Stimulated activated CD4-positive, alpha-beta T cell treated with anti-CD3 and anti-CD28 coated beads, Interleukin-15, amount 100 ng/mL, for 1 hour (primary cell): ENCODE results near the gene ZNF532.

Experiments used
- DNase-seq, 2 donors: peaks; one replicate each; pipeline ENCODE4 v3.0.0-alpha.2; 2020; ENCODE audit warnings: low read depth in 1 of 2, low spot score in 1 of 2

Gene ZNF532

GRCh38 chr18:58867281-58867961 is 2.7 kb downstream of the ZNF532 start:
- no peak for DNase-seq

DNA sequence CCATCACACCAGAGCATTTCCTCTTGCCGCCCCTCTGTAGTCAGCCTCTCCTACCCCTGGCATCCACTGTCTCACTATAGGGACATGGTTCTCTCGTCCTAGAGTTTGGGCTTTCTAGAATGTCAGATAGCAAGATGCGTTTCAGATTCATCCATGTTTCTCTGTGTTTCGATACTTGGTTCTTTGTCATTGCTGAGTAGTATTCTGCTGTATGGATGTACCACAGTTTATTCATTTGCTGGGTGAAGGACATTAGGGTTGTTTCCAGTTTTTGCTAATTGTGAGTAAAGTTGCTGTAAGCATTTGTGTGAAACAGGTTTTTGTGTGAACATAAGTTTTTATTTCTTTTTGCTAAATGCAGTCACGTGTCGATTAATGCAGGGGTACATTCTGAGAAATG is 3.8 kb downstream of the ZNF532 start:
- no peak for DNase-seq

DNA sequence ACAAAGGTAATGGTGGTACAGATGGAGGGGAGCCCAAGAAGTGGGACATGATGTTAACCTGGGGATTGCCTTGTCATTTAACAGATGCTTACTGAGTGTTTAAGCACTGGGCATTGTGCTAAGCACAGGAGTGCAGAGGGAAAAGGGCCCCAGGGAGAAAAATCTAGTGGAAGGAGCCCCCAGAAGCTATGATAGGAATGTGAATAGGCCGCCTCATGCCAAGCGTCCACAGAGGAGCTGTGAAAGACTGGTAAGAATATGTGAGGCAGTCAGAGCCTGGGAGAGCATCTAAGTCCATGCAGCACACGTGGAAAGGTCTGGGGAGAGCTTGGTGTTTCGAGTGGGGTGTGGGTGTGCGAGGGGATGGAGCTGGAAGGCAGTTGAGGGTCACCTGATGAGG is 5.5 kb downstream of the ZNF532 start:
- no peak for DNase-seq

- DNase-seq = no peak
Observed at GRCh38 chr18:58870621-58871020, 5.9 kb downstream of the ZNF532 start.

DNA sequence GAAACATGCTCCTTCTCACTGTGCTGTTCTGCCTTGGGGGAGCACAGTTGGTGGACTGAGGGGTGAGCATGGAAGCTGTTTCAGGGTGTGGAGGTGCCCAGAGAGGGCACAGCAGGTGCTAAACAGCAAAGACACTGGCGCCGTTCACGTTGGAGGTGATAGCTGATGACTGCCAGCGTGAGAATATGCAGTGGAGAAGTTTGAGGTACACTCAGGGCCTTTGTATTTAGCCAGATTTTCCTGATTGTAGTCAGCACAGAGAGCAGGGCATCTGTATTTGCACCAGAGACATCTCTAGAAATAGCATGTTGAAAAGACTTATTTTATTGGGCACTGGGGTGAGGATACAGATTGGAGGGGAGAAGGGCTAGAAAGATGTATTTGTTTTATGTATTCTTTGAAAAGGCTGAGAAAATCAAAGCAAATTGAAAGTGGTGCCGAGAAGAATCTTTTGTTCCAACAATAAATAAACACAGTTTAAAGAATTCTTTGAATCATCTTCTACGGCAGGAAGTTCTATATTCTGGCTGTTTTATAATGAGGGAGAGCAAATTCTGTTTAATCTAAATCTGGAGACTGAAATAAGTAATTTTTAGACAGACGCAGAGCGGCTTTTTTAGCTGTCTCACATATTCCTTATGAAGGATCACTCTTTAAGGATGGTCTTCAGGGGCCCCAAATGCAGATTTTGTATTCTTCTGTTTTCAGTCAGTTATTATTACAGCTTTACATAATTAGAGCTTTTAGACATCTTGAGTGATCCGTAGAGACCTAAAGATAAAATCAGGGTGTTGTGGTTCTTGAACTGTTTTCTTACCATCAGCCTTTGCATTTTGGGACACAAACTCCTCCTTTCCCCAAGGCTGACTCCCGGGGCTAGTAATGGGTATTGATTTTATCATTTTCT is 7.1 kb downstream of the ZNF532 start:
- no peak for DNase-seq

- no peak for DNase-seq
Observed at GRCh38 chr18:58878640-58879039, 14.0 kb downstream of the ZNF532 start.

GRCh38 chr18:58881477-58881876 is 16.8 kb downstream of the ZNF532 start:
- DNase-seq = no peak

DNA sequence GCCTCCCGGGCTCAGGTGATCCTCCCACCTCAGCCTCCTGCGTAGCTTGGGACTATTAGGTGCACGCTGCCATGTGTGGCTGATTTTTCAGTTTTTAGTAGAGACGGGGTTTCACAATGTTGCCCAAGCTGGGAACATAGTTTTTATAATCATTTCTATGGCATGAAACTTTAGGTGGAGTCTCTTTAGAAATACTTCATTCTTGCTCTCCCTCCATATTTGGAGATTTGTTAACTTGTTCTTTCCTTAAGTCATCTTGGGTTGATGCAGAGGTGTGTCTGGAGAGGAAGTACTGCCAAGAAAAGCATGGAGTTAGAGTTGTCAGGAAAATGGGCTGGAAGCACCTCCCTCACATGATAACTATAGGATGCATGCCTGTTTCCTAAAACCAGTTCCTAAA is 17.4 kb downstream of the ZNF532 start:
- no peak for DNase-seq

- no peak for DNase-seq
Observed at GRCh38 chr18:58882686-58883085, 18.0 kb downstream of the ZNF532 start.

DNA sequence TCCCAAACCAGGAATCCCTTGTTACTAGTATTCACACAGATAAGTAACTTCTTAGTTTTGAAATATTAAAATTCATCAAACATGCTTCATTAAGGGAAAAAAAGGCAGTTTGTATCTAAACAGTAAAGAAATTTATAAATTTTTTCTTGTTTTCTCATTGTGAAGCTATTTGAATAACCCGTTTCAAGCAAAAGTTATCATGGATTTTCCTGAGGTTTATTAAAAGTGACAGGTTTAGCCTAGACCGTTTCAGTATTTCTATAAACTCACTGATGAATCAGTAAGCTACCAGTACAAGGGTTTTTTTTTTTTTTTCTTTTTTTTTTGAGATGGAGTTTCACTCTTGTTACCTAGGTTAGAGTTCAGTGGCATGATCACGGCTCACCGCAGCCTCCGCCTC is 20.0 kb downstream of the ZNF532 start:
- no peak for DNase-seq

GRCh38 chr18:58886431-58886830 is 21.8 kb downstream of the ZNF532 start:
- DNase-seq = no peak

DNA sequence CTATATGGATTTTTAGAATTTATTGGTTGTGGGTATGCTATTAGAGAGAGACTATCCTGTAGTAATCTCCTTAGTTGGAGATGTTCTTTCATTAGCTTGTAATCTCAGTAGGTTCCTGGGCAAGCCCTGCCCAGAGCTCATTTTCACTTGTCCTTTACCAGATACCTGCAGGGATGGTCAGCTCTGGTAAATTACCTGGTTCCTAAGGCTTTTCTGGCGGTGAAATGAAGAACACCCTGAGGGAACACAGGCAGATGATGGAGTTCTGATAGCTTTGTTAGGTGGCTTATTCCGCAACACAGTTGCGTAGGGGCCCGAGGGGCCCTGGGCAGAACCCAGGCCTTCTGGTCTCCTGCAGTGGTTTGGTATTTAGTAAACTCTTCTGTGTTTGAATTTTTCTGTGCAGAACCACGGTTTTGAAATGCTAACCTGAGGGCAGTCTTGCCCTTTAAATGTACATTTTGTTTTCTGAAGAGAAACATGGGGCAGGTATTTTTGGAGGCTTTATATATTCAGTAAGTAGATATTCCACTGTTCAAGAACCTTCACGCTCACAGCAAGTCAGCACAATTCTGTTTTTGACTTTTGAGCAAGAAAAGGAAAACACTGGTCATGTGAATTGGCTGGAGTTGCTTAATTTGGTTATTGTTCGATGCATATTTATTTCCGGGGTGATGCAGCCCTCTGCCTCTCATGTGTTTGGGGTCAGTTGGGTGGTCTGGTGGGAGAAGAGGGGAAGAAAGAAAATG is 22.4 kb downstream of the ZNF532 start:
- no peak for DNase-seq

DNA sequence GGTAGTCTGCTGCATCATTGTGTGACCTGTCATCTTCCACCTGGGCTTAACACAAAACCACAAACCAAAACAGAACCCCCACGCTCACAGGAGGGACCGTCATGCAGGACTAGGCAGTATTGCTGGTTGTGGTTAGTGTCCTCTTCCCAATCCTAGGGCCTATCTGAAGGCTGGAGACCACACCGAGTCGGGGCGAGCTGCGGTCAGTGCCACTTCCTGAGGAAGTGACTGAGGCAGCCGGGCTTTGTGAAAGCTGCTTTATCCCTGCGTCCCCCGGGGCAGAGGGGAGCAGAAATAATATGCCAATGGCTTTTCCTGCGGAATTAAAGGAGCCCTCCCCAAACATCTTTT is 22.9 kb downstream of the ZNF532 start:
- DNase-seq = no peak

DNA sequence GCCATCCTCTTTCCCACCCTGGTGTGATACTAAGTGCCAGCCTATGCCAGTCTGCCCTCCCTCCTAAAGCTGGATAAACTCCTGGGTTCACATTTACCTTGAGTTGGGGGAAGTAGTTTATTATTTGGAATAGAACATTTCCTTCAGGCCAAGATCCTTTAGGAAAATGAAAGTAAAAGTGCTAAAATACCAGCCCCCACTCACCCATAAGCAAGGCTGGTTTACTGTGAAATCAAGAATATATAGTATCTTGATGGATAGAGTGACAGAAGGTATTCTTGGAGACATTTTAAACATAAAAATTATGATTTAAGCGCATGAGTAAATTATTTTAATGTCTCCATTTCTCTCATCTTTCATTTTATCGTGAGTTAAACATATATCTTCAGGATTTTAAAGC is 27.1 kb downstream of the ZNF532 start:
- DNase-seq = no peak

DNA sequence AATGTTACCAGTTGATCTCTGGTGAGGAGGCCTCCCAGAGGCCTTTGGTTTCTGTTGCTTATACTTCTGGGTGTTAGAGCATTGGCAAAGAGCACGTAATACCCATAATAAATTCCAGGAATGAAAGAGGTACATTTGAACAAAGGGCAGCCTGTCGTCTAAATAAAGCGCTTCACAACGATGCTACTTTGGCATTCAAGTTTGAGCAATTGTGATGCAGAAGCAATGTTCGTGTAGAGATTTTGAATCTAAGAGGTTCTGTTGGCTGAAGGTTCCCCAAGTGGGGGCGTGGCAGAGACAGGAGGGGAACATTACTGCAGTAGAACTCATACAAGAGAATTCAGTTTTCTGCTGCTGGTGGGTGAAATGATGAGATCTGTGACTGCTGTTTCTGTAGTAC is 27.8 kb downstream of the ZNF532 start:
- no peak for DNase-seq

DNA sequence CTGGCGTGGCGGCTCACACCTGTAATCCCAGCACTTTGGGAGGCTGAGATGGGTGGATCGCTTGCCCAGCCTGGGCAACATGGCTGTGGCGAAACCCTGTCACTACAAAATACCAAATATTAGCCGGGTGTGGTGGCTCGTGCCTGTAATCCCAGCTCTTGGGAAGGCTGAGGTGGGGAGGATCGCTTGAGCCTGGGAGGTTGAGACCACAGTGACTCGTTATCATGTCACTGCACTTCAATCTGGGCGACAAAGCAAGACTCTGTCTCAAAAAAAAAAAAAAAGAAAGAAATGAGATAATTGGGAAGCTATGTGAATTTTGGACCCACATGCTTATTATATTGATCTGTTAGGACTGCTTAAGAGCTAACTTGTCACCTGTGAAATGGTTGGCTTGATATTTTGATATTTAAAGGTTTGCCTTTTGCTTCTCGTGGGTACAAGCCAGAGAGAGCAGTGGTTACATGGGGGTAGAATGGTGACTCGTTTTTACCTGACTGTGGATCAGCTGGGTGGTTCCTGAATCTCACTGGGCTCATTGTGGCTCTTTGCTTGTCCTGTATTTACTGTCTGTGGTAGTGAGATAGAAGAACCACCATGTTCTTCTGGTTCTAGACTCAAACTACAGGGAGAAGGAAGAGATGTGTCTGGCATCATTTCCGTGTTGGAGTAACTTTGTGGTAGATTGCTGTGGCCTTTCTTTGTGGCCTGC is 28.9 kb downstream of the ZNF532 start:
- DNase-seq = no peak

- DNase-seq = no peak
Observed at GRCh38 chr18:58894930-58895329, 30.3 kb downstream of the ZNF532 start.

DNA sequence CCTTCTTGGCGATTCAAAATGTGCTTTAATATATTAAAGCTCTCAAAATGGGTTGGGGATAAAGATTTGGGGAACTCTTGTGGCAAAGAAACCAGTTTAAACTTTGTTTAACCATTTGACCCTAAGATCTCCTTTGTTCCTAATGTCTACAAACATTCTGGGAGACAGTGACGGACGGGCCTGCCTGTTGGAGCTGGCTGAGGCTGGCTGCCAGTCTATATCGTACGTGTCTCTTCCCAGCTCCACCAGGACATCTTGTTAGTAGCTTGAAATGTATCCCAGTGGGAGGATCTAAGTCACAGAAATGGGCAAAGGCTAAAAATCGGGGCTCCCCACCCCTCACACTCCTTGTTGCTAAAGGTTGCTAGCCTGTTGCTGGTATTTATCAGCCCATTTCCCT is 30.7 kb downstream of the ZNF532 start:
- no peak for DNase-seq

DNA sequence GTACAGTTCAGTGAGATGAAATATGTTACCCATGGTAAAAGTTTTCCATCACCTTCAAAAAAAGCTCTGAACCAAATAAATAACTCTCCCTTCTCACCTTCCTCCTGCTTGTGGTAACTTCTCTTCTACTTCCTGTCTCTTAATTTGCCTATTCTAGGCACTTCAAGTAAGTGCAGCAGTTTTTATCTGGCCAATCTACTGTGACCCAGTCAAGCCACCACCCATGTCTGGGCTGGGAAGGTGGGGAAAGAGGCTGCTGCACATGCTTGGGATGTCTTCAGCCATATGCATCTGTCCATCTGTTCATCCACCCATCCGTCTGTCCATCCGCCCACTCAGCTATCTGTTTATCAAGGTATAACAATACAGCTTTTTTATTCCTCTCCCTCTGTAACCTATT is 31.6 kb downstream of the ZNF532 start:
- no peak for DNase-seq

- no peak for DNase-seq
Observed at GRCh38 chr18:58896734-58897508, 32.2 kb downstream of the ZNF532 start.
